Measurements from ENCODE around the gene CBLB.

Gene CBLB

DNA sequence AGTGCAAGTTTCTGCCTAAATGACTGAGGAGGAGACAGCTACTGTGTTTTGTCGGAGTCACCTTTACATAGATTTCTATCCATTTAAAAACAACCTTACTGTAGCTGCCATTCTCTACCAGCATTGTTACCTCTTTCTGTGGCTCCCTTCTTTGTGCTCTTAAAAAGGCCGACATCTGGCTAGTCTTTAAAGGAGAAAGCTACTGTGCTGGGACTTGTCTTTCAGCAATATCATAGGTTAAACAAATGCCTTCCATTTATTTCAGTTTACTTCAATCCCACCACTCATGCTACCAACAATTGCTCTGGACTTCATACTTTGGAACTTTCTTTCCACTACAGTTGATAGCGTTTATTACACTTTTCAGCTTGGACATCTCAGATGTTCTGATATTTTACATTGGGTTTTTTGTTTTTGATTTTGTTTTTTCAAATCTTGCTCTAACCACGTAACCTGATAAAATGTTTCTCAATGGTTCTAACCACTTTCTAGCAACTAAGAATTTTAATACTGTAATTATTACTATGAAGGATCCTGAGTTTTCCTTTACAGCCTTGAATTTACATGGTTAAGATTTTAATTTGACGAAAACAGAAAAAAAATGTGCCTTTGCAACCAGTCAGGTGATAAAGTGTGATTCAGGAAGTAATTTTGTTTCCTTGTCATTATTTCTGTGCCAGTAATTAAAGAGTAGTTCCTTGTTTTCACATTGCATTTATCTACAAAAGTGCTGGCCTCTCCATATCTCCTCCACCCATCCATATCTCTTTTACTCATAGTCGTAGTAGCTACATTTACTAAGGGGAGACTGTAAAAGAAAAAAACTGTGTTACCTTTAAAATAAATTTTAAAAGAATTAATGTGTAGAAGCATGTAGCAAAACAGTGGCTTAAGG is 1.3 kb upstream of the CBLB start:
- peak; percentile 55 to 60 for DNase-seq

DNA sequence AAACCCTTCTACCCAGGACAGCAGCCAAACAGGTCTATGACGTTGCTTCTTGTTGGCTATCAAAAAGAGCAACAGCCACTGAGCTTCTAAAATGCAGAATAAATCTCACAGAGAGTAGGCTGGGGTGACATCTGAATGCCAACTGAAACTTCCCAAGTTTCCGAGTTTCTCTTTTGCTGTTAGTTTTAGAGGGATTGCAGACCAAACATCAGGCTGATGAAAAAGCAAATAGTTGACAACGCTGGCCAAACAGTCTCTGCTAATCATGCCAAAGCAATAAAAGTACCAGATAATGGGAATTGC is 670 bp upstream of the CBLB start:
- no peak for DNase-seq

DNA sequence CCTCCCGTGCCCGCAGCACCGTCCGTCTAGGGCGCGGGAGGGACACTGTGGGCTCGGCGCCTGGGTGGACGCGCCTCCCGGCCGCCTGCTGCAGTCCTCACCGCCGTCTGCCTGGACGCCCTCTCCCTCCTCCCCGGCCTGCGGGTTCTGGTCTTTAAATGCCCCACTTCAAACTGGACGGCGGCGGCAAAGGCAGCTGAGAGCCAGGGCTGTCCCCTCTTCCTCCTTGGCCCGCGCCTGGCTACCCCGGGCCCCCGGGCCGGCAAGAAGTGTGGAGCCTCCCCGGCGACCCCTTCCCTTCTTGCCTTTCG is 426 bp downstream of the CBLB start:
- peak in 1 of 2 experiments; percentile 51 for DNase-seq

DNA sequence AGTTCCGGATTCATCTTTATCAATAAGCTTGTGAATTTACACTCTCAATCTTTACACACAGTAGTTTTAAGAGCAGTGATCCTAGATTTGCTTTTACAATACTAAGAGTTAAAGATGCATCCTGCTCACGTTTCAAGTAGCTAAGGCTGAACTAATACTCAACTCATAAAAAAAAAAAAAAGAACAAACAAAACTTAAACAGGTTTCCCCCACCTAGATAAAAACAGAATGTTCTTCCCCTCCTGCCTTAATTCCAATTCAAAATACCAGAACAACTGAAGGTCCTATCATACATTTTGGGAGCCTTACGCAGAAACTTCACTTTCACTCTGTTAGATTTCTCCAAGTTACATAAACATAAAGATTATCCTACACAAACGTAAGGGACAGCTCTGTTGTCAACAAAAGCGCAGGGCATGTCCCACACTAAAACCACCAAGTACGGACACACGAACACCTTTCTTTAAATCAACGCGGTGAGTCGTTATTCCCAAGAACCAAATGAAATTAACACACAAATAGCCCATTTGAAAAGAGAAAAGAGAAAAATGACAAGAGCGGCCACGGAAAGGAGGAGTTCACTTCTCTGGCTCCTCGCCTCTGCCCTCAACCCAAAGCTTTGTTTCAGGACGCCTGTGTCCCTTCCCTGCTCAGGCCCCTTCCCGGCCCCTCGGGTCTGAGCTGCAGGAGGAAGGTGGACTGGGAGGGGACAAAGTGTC is 941 bp downstream of the CBLB start:
- DNase-seq, result peak in 1 of 2 experiments; percentile 45

DNA sequence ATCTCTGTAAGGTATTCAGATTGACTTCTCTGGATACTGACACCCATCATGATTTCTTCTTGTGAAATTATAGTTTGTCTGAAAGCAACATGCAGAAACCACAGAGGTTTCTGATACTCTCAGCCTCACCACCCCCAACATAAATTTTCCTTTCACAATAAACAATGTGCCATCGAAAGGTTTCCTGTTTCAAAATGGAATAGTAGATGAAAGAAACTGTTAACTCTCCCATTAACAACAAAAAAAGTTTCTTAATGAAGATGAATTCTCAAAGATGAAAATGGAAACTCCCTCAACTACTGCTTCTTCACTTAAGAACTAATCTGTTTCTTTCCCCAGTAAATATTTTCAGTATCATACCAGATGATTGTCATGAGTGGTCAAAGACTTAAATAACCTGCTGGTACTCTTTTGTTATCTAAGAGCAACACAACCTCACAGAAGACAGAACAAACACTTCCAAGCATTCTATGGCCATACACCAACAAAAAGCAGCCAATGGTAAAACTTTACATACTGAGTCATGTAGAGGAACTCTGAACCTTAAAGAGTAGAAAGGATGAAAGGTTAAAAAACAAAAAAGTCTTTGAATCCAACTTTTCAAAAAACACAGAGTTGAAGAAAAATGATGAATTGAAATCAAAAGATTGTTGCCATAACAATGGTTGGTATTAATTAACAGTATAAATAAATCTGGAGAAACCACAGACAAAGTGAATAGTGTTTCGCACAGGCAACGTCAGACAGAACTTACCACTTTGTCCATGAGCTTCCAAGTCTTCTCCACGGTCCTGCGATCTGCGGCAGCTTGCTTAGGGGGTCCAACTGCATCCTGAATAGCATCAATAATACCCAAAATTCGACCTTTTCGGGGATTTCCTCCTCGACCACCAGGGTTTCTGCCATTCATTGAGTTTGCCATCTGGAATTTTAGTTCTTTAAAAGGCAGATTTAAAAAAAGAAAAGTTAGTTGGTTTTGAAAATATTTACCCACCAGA is 1.9 kb downstream of the CBLB start:
- DNase-seq, result peak; percentile 23 to 53

DNA sequence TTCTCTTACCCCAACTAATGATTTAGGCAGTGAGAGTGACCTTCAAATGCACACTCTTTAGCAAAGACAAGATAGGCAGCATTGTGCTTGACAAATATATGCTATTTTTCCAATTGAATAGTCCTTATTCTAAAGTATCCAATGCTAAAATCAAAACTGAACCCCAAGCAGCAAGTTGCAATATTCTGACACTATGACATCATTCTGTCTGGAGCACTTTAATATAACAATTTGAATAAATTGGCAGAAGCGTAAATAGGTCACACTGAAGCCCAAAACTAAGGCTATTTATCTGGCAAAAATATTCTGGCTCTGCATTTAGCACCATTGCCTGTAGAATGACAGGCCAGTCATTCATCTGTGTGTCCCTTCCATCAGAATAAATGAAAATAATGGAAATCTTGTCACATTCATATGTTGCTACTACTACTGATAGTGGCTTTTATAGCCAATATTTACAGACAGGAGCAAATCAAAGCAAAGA is 2.9 kb downstream of the CBLB start:
- DNase-seq, result no peak

DNA sequence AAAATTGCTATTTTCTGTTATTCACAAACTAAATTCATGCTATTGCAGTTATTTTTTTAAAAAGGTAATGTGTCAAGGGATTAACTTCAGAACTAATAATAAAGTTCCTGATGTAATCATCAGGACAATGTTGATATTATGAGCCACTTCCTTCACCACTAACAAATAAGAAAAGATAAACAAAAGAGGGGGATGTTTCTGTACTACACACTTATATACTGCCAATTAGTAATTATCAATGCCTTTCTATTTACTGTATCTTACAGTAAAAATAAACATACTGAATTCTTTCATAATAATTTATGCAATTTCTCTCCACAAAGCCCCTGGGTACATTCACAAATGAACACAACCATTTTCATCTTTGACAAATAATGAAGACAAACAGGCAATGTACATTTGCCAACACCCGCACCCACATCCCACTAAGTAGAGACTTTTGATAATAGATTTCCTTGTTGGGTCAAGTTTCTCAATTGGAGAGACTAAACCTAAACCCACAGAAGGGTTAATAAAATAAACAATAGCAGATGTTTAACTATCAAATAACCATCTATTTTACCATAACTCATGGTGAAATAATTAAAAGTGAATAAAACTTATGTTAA is 3.7 kb downstream of the CBLB start:
- no peak for DNase-seq

DNA sequence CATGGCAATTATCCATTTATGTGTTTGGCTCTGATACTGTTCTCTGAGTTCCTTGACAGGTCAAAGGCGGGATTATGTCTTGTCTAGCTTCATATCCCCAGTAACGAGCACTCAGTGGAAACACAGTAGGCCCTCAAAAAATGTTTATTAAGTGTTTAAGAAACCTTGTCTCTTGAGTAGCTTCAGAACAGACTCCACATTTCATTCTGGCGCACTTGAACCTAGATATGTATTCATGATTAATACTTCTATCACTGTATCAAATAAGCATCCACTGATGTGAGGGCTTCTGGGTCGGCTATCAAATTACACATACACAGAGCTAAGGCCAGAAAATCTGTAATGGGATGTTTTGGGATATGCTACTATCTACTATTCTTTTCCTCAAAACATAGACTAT is 4.6 kb downstream of the CBLB start:
- DNase-seq, result no peak

DNA sequence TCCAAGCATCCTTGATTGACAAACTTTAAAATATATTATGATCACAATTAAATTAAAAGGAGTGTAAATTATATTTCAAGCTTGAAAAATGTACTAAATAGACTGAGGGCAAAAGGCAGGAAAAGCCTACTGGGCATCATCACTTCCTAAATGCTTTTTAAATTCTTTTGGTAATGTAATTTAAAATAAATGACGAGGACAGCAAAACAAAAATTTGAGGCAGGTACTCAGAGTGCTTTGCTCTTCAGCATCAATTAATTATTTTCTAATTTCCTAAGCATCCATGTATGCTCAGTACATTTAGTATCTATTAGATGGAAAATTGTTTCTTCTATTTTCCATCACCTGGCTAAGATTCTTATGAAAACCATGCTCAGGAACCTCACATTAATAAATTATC is 5.2 kb downstream of the CBLB start:
- no peak for DNase-seq

DNA sequence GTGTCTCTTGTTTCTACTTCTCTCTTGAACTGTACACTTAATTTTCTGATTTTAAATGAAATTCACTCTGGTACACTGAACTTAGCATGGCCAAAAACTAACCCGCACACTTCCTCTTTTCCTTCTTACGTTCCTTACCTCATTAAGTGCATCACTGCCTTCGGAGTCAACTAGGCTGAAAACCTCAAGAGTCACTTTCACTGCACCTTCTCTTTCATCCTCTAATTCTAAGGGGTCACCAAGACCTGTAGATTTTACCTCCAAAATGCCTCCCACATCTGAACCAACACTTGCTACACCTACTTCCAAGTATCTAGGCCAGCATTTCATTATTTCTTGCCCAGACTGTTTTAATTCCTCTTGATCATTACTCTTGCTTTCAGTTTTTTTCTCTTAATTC is 6.6 kb downstream of the CBLB start:
- no peak for DNase-seq

DNA sequence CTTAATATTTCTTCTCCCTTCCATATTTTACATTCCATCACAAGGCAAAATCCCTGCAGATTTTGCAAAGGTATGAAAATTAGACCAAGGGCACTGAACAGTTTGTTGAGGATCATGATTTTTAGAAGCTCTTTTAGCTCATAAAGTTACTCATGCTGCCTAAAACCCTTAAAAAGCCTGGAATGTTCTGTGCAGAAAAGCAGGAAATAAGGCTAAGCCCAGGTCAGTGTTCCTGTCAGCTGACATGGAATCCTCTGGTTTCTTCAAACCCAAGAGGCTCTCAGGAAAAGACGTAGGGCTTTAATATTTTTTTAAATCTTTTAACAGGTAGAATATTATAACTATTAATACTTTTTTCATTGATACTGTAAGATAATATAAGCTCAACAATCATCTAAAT is 8.2 kb downstream of the CBLB start:
- no peak for DNase-seq

DNA sequence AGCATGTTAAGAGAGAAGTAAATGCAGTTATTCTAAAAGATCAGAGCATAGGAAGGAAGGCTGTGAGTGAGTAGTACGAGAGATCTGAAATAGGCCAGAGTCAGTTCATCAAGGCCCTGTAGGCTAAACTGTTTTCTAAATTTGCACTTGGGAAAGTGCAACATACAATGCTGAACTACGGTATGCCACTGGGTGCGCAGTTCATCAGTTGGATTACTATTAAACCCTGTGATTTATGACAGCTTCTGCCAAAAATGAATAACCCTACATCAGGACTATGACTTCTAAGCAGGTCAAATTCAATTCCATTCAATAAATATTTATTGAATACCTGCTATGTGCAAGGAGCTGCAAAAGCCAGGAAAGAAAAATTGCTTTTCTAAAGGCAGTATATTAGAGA is 10.8 kb downstream of the CBLB start:
- DNase-seq, result no peak

DNA sequence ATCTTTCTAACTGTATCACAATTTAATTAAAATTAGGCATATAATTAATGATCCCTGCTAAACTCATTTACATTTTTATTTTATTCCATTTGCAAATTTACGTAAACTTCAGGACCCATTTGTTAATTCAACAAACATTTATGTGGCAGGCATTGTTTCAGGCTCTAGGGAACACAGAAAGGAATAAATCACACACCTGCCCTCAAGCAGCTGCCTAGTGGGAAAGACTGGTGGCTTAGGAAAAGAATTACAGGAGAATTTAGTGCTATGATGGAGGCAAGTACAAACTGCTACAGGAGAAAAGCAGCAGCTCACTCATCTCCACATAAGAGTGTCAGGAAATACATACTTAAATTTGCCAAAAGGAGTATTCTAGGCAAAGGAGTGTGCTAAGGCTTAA is 11.2 kb downstream of the CBLB start:
- DNase-seq, result no peak

DNA sequence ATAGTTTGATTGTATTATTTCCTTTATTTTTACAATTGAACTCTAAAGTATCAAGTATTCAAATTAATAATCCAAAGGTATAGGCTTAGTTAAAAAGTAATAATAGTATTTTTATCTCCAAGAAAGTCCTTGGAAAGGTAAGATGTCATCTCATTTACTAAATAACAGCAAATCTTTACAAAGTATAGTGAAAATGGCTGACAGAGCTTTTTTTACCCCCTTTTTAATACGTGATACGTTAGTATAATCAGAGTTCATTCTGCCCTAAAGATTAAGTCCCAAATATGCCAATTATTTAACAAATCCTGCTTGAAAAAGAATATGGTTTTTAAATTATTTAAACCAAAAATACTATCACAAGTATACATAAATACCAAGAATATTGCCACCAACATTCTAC is 12.2 kb downstream of the CBLB start:
- no peak for DNase-seq

DNA sequence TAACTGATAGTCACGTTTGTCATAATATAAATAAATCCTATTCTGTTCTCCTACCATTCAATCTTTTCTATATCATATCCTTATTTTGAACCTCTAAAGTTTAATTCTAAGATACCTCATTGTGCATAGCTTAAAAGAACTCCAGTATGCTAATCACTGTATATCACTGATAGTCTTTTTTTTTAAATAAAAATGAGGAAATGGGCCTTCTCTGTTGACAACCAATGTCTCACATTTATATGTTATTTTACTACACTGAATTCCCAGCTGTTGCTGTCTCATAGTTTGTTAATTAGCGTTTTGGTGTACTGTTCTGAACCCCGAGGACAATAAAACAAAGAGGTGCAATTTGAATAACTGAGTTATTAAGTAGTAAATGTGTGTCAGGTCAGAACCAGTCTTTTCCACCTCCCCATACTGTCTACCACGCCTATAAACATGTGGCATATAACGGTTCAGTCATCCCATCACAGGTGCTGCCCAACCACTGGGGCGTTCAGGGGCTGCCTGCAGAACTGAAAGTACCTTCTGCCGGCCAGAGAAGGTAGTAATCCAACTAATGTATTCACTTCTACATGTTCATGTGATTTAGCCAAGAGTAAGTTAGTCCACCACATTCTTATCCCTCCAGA is 14.9 kb downstream of the CBLB start:
- no peak for DNase-seq

DNA sequence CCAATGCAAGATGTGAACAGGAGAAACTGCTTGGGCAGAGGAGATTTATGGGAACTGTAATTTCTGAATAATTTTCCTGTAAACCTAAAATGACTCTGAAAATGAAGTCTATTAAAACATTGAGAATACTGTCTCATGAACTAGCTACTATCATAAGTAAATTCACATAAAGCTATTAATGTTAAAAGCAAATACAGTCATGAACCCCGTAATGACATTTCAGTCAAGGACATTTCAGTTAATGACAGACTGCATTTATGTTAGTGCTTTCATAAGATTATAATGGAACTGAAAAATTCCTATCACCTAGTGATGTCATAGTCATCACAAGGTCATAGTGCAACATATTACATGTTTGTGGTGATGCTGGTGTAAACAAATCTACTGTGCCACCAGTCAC is 17.2 kb downstream of the CBLB start:
- DNase-seq, result no peak

DNA sequence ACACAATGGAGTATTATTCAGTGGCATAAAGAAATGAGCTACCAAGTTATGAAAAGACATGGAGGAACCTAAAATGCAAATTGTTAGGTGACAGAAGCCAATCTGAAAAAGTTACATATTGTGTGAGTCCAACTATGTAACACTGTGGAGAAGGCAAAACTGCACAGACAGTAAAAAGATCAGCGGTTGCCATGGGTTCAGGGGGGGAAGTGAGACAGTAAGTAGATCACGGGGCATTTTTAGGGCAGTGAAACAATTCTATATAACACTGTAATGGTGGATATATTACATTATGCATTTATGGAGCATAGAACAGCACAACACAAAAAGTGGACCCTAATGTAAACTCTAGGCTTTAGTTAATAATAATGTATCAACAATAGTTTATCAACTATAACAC is 17.6 kb downstream of the CBLB start:
- DNase-seq, result no peak

DNA sequence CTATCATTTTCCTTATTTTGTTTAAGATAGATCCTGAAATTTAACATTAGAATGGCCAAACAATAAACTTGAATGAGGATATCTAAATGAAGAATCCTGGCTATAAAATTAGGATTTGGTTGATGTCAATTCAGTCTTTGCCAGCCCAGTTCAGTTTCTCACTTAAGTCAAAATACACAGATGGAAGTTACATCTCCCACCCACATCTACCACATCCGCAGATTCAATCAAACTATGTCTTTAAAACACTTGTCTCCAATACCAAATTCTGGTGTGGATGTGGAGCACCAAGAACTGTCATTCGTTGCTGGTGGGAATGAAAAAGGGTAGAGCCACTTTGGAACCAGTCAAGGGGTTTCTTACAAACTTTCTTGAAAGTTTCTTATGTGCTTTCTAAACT is 18.2 kb downstream of the CBLB start:
- no peak for DNase-seq

DNA sequence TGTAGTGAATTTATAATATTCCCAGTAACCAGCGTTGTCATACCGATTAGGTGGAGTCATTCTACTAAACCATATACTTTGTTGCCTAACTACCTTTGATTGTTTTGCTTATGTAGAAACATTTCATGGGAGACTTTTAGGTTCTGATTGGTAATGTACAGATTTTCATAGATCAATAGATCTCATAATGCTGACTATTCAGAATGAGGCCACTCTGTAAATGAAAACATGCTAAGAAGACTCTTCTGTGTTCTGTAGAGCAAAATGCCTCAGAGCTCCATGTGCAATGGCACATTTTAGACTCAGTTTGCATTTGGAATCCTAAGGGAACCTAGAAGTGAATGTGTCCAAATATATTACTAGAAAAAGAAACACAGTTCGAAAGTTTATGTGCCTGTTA is 20.0 kb downstream of the CBLB start:
- no peak for DNase-seq

DNA sequence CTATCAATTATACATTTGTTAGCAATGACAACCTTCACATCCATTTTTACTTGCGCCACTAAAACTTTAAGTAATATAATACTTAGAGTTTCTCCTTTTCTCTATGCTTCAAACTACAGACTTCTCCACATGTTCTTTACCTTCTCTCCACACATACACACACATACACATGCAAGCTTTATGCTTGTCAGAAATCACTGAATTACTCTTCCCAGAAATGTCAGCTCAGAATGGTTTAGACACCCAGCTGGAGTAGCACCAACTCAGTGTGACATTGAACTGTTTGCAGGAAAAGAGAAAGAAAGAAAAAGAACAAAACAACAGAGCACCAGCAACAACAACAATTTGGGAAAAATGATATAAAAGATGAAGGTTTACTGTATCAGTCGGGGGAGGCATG is 20.9 kb downstream of the CBLB start:
- no peak for DNase-seq

DNA sequence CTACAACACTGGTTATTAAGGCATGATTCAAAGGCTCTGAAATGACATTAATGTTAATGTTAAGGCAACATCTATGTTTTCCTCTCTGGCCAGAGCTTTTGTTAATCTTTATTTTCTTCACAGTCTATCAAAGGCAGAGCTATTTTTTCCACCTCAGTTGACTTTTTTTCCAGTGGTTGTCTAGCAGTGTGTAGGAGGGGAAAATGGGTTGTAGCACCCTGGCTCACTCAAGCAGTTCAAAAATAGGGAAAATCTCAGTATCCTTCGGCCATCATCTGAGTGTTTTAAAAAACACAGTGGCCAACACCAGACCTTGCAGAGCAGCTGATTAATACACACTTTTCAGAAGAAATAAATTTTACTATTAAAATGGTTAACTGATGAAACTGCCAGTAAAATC is 21.4 kb downstream of the CBLB start:
- no peak for DNase-seq

DNA sequence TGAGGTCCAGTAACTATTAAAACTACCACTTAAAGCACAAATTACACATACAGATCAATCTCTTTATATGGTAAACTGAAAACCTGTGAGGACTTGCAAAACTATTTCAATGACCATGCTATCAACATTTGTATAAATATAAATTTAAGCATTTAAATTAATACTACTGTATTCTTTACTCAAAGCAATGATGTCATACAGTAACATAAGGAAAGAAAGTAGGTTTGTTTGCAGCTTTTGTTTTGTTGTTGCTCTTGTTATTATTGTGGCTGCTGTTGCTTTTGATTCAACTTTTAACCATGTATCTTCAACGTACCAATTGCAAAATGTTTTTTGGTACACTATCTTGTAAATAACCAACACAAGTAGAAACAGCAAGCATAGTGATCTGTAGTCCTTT is 22.0 kb downstream of the CBLB start:
- DNase-seq, result no peak

DNA sequence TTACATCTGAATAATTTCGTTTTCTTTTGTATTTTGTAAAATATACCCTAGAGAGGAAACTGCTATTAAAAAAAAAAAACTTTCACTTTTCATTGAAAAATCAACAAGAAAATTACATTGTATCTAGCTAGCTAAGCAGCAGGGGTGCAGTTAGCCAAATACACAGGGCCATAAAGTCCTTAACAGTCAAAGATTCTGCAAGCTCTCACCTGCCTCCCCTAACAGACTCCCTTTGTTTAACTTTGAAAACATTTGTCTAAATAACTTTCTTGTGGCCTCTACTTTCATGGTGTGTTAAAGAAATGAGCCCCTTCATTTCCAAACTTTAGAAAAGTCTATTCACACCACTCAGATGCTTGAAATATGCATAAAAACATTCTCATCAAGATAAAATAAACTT is 23.3 kb downstream of the CBLB start:
- no peak for DNase-seq

Measured in AML-193 (cell line).